GM23338 (cell line): ENCODE data around the gene PIK3CB. TPM values are rescaled to one million over a fixed set of nuclear protein-coding genes. Genes with fewer than 3 reads are reported as not detected.
A peak's percentile ranks its signal among the peaks of the same experiment; 100 is the strongest.

Experiments
- ATAC-seq: fragments of 200-7000 bp; cut with Tn5 transposase; 3 replicates; pipeline ENCODE4 v1.9.1; 2020
- DNase-seq: peaks from one replicate; pipeline ENCODE4 v3.0.0-alpha.2; 2015; ENCODE audit warnings: low spot score
- H2AFZ ChIP-seq: fragments of 200-600 bp; sonication (generic); 2 replicates; pipeline ENCODE4 v1.8.0; 2016; ENCODE audit warnings: antibody characterized with exemption, mild to moderate bottlenecking, moderate library complexity
- H3F3A ChIP-seq: fragments of 200-600 bp; sonication (generic); replicated peaks from 2 replicates; pipeline ENCODE4 v1.8.0; 2017; ENCODE audit warnings: antibody characterized with exemption, mixed run types, low read depth
- H3K27ac ChIP-seq: fragments of 200-600 bp; sonication (generic); 2 replicates; pipeline ENCODE4 v1.6.1; 2016; ENCODE audit warnings: low read depth
- H3K27me3 ChIP-seq: fragments of 200-600 bp; sonication (generic); 2 replicates; pipeline ENCODE4 v1.8.0; 2016; ENCODE audit warnings: mild to moderate bottlenecking, mixed run types, moderate library complexity; ENCODE audit not compliant: insufficient read depth
- H3K36me3 ChIP-seq: fragments of 200-600 bp; sonication (generic); 2 replicates; pipeline ENCODE4 v1.8.0; 2016; ENCODE audit warnings: mild to moderate bottlenecking; ENCODE audit not compliant: insufficient read depth
- H3K4me1 ChIP-seq: fragments of 200-600 bp; sonication (generic); 2 replicates; pipeline ENCODE4 v1.8.0; 2016; ENCODE audit warnings: mild to moderate bottlenecking, moderate library complexity; ENCODE audit not compliant: insufficient read depth
- H3K4me2 ChIP-seq: fragments of 200-600 bp; sonication (generic); 2 replicates; pipeline ENCODE4 v1.7.1; 2017; ENCODE audit warnings: mixed run types
- H3K4me3 ChIP-seq: fragments of 200-600 bp; sonication (generic); 2 replicates; pipeline ENCODE4 v1.6.1; 2016; ENCODE audit warnings: mixed run types
- H3K79me2 ChIP-seq: fragments of 200-600 bp; sonication (generic); replicated peaks from 2 replicates; pipeline ENCODE4 v1.8.0; 2017; ENCODE audit warnings: mild to moderate bottlenecking; ENCODE audit not compliant: insufficient read depth
- H3K9me2 ChIP-seq: fragments of 200-600 bp; sonication (generic); 2 replicates; pipeline ENCODE4 v1.8.0; 2017; ENCODE audit not compliant: insufficient read depth
- H4K20me1 ChIP-seq: fragments of 200-600 bp; sonication (generic); replicated peaks from 2 replicates; pipeline ENCODE4 v1.8.0; 2017; ENCODE audit warnings: mild to moderate bottlenecking; ENCODE audit not compliant: insufficient read depth
- H3K27ac Mint-ChIP-seq: 2 replicates; pipeline ENCODE4 v1.8.0; 2020; ENCODE audit warnings: inconsistent platforms, mild to moderate bottlenecking, moderate library complexity, mixed read lengths
- H3K27me3 Mint-ChIP-seq: 3 replicates; pipeline ENCODE4 v1.8.0; 2022; ENCODE audit warnings: low read depth, mild to moderate bottlenecking, moderate library complexity, mixed read lengths, inconsistent platforms; ENCODE audit not compliant: insufficient read depth, poor library complexity
- H3K36me3 Mint-ChIP-seq: 3 replicates; pipeline ENCODE4 v1.8.0; 2021; ENCODE audit warnings: low read depth, mild to moderate bottlenecking, inconsistent platforms, moderate library complexity, mixed read lengths
- H3K4me1 Mint-ChIP-seq: 3 replicates; pipeline ENCODE4 v1.8.0; 2020; ENCODE audit warnings: mild to moderate bottlenecking, inconsistent platforms, mixed read lengths
- H3K4me3 Mint-ChIP-seq: 3 replicates; pipeline ENCODE4 v1.8.0; 2021; ENCODE audit warnings: moderate library complexity, mild to moderate bottlenecking, inconsistent platforms, mixed read lengths
- H3K9me3 Mint-ChIP-seq: 3 replicates; pipeline ENCODE4 v1.8.0; 2020; ENCODE audit warnings: moderate library complexity, mild to moderate bottlenecking, inconsistent platforms, mixed read lengths
- EZH2phosphoT487 ChIP-seq: fragments of 200-600 bp; sonication (generic); IDR thresholded peaks from one replicate; pipeline ENCODE4 v1.8.1; 2018; ENCODE audit warnings: antibody characterized with exemption; ENCODE audit not compliant: unreplicated experiment
- JUNB ChIP-seq: IDR thresholded peaks from one replicate; pipeline ENCODE4 v1.6.1; 2016; ENCODE audit warnings: antibody characterized with exemption; ENCODE audit not compliant: unreplicated experiment
- POLR2AphosphoS5 ChIP-seq: IDR thresholded peaks from 2 replicates; pipeline ENCODE4 v1.6.1; 2016; ENCODE audit warnings: antibody characterized with exemption, low read depth
- REST ChIP-seq: IDR thresholded peaks from one replicate; pipeline ENCODE4 v1.6.1; 2018; ENCODE audit warnings: antibody characterized with exemption; ENCODE audit not compliant: unreplicated experiment
- STAT1 ChIP-seq: IDR thresholded peaks from one replicate; pipeline ENCODE4 v1.6.1; 2016; ENCODE audit warnings: antibody characterized with exemption; ENCODE audit not compliant: unreplicated experiment
- ZNF114 ChIP-seq: fragments of 250-450 bp; sonication (Bioruptor Pico); IDR thresholded peaks from 2 replicates; pipeline ENCODE4 v1.5.0; 2020; ENCODE audit warnings: mild to moderate bottlenecking, moderate library complexity
- ZNF462 ChIP-seq: fragments of 250-450 bp; sonication (Bioruptor Pico); IDR thresholded peaks from 2 replicates; pipeline ENCODE4 v1.5.0; 2020; ENCODE audit warnings: mild to moderate bottlenecking, moderate library complexity
- polyA plus RNA-seq: library from polyadenylated mRNA; unstranded; fragments of >200 nt; fragmentation: Nextera tagmentation; extraction: Ambion mirVana; gene quantifications from 2 replicates; pipeline ENCODE4 v1.2.1, GENCODE V29; 2016
- total RNA-seq: library from RNA; depleted of rRNA; stranded (reverse); fragments of >200 nt; shearing (Covaris generic); gene quantifications from 2 replicates; pipeline ENCODE4 v1.2.3, GENCODE V29; 2014

Gene PIK3CB
- total and polyA plus RNA-seq, 2 experiments from 2014 or later = 13.3 to 32.4 TPM

GRCh38 chr3:138768125-138768524 is 66.6 kb downstream of the PIK3CB start:
- Mint-ChIP-seq H3K27ac (no peak overlapping the region), H3K27me3 (no peaks in the 10 kb centered on the region), H3K4me3 (no peak overlapping the region), H3K9me3 (peaks cover 39% of the 10 kb centered on the region), H3K4me1 (no peaks in the 10 kb centered on the region), H3K36me3 (peaks cover 44% of the 10 kb centered on the region)
- TF ChIP-seq STAT1 (no peak), JUNB (no peak), POLR2AphosphoS5 (no peak), ZNF462 (CRISPR knock-in tag) (no peak), EZH2phosphoT487 (no peak), REST (no peak), ZNF114 (CRISPR knock-in tag) (no peak)
- Histone ChIP-seq H2AFZ (no peak overlapping the region), H4K20me1 (no peaks in the 10 kb centered on the region; the same call in 1 of the 2 replicates), H3K4me3 (no peak overlapping the region), H3K79me2 (peaks cover 22% of the 10 kb centered on the region; the same call in 1 of the 2 replicates), H3K27ac (no peak overlapping the region), H3K27me3 (no peaks in the 10 kb centered on the region), H3K9me2 (no peaks in the 10 kb centered on the region), H3F3A (no peaks in the 10 kb centered on the region), H3K4me2 (no peak overlapping the region), H3K36me3 (peaks cover 9% of the 10 kb centered on the region; the same call in 1 of the 2 replicates), H3K4me1 (no peaks in the 10 kb centered on the region)
- DNase-seq = peak; percentile 54
- no peak for ATAC-seq
